Caco-2 (cell line): Measurements from ENCODE around the gene TRIM60. TPM values are rescaled to one million over a fixed set of nuclear protein-coding genes. Genes with fewer than 3 reads are reported as not detected.

Experiments
- BruUV-seq: library from RNA; stranded (reverse); fragments of 400-500 nt; replicated peaks from 2 replicates; lab custom pipeline; 2021; lab: Mats Ljungman, UMichigan
- CTCF ChIA-PET: fragments of 300-600 bp; sonication (Branson Sonifier 250); formaldehyde crosslinking; loops from one replicate; lab custom pipeline; 2022; ENCODE audit warnings: antibody characterized with exemption; lab: Charles Lee
- POLR2A ChIA-PET: fragments of 300-600 bp; sonication (Branson Sonifier 250); formaldehyde crosslinking; loops from one replicate; lab custom pipeline; 2022; ENCODE audit warnings: antibody characterized with exemption; lab: Charles Lee
- DNase-seq, 2 experiments: peaks; one replicate each; pipeline versions ENCODE4 v3.0.0 to v3.0.0-alpha.2; 2020 to 2022
- H3K27me3 ChIP-seq: replicated peaks from 2 replicates; pipeline ENCODE4 v1.6.0; 2011; ENCODE audit warnings: low read length; ENCODE audit not compliant: control insufficient read depth, insufficient read depth
- H3K36me3 ChIP-seq: 2 replicates; pipeline ENCODE4 v1.5.1; 2011; ENCODE audit warnings: low read length; ENCODE audit not compliant: control insufficient read depth, insufficient read depth
- H3K4me1 ChIP-seq: fragments of 250-450 bp; sonication (Bioruptor Pico); 2 replicates; pipeline ENCODE4 v1.5.1; 2020; ENCODE audit warnings: mild to moderate bottlenecking
- H3K4me3 ChIP-seq: 2 replicates; pipeline ENCODE4 v1.5.1; 2011; ENCODE audit warnings: low read depth, mild to moderate bottlenecking, control low read depth, low read length
- H3K9me3 ChIP-seq: fragments of 250-450 bp; sonication (Bioruptor Pico); 2 replicates; pipeline ENCODE4 v1.5.1; 2020; ENCODE audit warnings: mild to moderate bottlenecking, moderate library complexity
- H3K27ac Mint-ChIP-seq: one replicate; pipeline ENCODE4 v1.8.0; 2022; ENCODE audit warnings: mixed read lengths; ENCODE audit not compliant: unreplicated experiment
- H3K27me3 Mint-ChIP-seq: one replicate; pipeline ENCODE4 v1.8.0; 2022; ENCODE audit warnings: mixed read lengths; ENCODE audit not compliant: insufficient read depth, unreplicated experiment
- H3K36me3 Mint-ChIP-seq: one replicate; pipeline ENCODE4 v1.8.0; 2022; ENCODE audit warnings: mild to moderate bottlenecking, mixed read lengths; ENCODE audit not compliant: insufficient read depth, unreplicated experiment
- H3K4me1 Mint-ChIP-seq: one replicate; pipeline ENCODE4 v1.8.0; 2022; ENCODE audit warnings: low read depth, mixed read lengths; ENCODE audit not compliant: unreplicated experiment
- H3K4me3 Mint-ChIP-seq: one replicate; pipeline ENCODE4 v1.8.0; 2022; ENCODE audit warnings: mild to moderate bottlenecking, moderate library complexity, mixed read lengths; ENCODE audit not compliant: unreplicated experiment
- H3K9me3 Mint-ChIP-seq: one replicate; pipeline ENCODE4 v1.8.0; 2022; ENCODE audit warnings: mixed read lengths; ENCODE audit not compliant: unreplicated experiment
- intact Hi-C: fragments of 100-400 bp; cut with micrococcal nuclease; formaldehyde crosslinking; loops from one replicate; pipeline ENCODE4 v1.10.0; 2022; ENCODE audit not compliant: unreplicated experiment
- total RNA-seq: library from RNA; stranded (reverse); gene quantifications from 2 replicates; pipeline ENCODE4 v1.2.3, GENCODE V29; 2022
- TF ChIP-seq, protein P1 (sequence below), 2 experiments: fragments of 200-600 bp in 1 of 2; IDR thresholded peaks; 1 replicate in 1 of 2; 2 replicates in 1 of 2; pipeline versions ENCODE4 v1.5.1 to v1.8.0; 2011 to 2022; ENCODE audit warnings: antibody characterized with exemption in 1 of 2, control low read depth in 1 of 2, inconsistent platforms in 1 of 2, low read depth in 1 of 2, low read length in 1 of 2, mild to moderate bottlenecking in 1 of 2, moderate library complexity in 1 of 2; ENCODE audit not compliant: insufficient read depth in 1 of 2, severe bottlenecking in 1 of 2, unreplicated experiment in 1 of 2

Gene TRIM60
- total RNA-seq, 1 experiment from 2014 or later: not detected

DNA sequence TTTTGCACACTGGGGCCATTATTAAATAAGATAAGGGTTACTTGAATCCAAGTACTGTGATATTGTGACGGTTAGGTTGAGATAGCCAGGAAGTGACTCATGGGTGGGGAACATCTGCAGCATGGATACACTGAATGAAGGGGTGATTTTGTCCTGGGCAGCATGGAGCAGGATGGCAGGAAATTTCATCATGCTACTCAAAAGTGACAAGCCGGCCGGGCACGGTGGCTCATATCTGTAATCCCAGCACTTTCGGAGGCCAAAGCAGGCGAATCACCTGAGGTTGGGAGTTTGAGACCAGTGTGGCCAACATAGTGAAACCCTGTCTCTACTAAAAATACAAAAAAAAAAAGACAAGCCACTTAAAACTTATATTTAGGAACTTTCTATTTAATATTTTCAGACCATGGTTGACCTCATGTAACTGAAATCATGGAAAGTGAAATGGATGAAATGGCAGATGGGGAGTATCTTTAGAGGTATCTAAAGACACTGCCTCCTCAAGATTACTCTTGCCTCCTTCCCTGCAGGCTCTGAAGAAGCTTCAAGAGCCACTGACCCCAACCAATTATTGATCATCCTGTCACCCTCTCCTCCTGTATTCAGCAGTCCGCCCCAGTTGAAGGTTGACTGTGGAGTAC, 3.9 kb upstream of the TRIM60 start:
- ChIA-PET CTCF (no interaction called here), POLR2A (no interaction called here)
- H3K4me3 Mint-ChIP-seq: no peak overlapping the region
- H3K27ac Mint-ChIP-seq: no peak overlapping the region
- no peak for DNase-seq
- H3K9me3 ChIP-seq: no peaks in the 10 kb centered on the region
- H3K4me1 ChIP-seq: no peaks in the 10 kb centered on the region
- no peaks in the 10 kb centered on the region for H3K4me1 Mint-ChIP-seq
- no peaks in the 10 kb centered on the region for H3K36me3 ChIP-seq
- TF ChIP-seq, protein P1, sequence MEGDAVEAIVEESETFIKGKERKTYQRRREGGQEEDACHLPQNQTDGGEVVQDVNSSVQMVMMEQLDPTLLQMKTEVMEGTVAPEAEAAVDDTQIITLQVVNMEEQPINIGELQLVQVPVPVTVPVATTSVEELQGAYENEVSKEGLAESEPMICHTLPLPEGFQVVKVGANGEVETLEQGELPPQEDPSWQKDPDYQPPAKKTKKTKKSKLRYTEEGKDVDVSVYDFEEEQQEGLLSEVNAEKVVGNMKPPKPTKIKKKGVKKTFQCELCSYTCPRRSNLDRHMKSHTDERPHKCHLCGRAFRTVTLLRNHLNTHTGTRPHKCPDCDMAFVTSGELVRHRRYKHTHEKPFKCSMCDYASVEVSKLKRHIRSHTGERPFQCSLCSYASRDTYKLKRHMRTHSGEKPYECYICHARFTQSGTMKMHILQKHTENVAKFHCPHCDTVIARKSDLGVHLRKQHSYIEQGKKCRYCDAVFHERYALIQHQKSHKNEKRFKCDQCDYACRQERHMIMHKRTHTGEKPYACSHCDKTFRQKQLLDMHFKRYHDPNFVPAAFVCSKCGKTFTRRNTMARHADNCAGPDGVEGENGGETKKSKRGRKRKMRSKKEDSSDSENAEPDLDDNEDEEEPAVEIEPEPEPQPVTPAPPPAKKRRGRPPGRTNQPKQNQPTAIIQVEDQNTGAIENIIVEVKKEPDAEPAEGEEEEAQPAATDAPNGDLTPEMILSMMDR (IDR thresholded peaks at IDR 0.05; ENCODE audit: insufficient read depth in 1 of 2, low read depth in 1 of 2, low read length in 1 of 2, severe bottlenecking in 1 of 2, unreplicated experiment in 1 of 2): no peak
- H3K4me3 ChIP-seq: no peak overlapping the region
- H3K27me3 ChIP-seq: no peaks in the 10 kb centered on the region
- H3K36me3 Mint-ChIP-seq: no peaks in the 10 kb centered on the region
- H3K9me3 Mint-ChIP-seq: no peaks in the 10 kb centered on the region
- intact Hi-C loops: no loop called here
- no peaks in the 10 kb centered on the region for H3K27me3 Mint-ChIP-seq
- BruUV-seq: no TSS peak

DNA sequence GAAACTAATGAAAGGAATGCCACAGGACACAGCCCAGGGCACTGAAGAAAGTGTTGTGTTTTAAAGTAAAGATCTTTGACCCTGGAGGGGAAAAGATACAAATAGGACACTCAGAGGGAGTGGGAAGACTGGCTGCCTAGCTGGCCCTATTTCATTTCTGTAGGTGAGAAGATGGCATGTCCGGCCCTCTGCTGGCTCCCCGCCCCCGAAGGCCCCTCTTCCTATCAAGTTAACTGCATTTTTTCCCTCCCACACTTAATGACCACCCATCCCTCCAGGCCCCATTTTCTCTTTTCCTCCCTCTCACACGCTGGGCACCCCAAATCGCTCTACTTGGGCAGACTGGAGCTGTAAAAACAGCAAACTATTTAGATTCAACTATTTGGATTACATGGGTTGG, 16.4 kb downstream of the TRIM60 start:
- no peak for DNase-seq
- intact Hi-C loops: no loop called here
- H3K9me3 ChIP-seq: no peaks in the 10 kb centered on the region
- BruUV-seq: no TSS peak
- no peaks in the 10 kb centered on the region for H3K27me3 ChIP-seq
- Mint-ChIP-seq H3K4me1 (no peaks in the 10 kb centered on the region), H3K4me3 (no peak overlapping the region), H3K36me3 (no peaks in the 10 kb centered on the region), H3K9me3 (no peaks in the 10 kb centered on the region), H3K27ac (no peak overlapping the region), H3K27me3 (no peaks in the 10 kb centered on the region)
- H3K4me3 ChIP-seq: no peak overlapping the region
- TF ChIP-seq, protein P1 (IDR thresholded peaks at IDR 0.05; ENCODE audit: insufficient read depth in 1 of 2, low read depth in 1 of 2, low read length in 1 of 2, severe bottlenecking in 1 of 2, unreplicated experiment in 1 of 2): no peak
- H3K4me1 ChIP-seq: 0 out of 2 replicates have a peak, but pooled peaks cover 4% of the 10 kb centered on the region
- ChIA-PET POLR2A (no interaction called here), CTCF (no interaction called here)
- no peaks in the 10 kb centered on the region for H3K36me3 ChIP-seq

DNA sequence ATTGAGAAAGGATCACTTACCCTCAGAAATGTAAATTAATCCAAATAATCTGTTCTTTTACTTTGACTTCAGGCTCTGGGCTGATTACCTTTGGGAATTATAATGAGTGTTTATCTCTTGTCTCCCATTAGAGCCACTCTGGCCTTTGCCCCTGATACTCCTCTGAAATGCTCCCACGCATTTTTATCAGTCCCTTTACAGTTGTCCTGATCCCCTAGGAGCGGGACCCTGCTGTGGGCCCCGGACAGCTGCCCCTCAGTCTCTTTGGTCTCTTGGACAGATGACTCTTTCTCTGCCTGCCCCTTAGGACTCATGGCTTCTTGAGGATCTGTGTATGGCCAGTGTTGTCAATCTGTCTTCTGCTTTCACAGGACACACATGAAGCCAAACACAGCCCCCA, 20.8 kb downstream of the TRIM60 start:
- ChIA-PET POLR2A (no interaction called here), CTCF (no interaction called here)
- TF ChIP-seq, protein P1 (IDR thresholded peaks at IDR 0.05; ENCODE audit: insufficient read depth in 1 of 2, low read depth in 1 of 2, low read length in 1 of 2, severe bottlenecking in 1 of 2, unreplicated experiment in 1 of 2): no peak
- Histone ChIP-seq H3K4me3 (no peak overlapping the region), H3K4me1 (0 out of 2 replicates have a peak, but pooled peaks cover 4% of the 10 kb centered on the region), H3K36me3 (no peaks in the 10 kb centered on the region), H3K27me3 (no peaks in the 10 kb centered on the region), H3K9me3 (no peaks in the 10 kb centered on the region)
- no TSS peak for BruUV-seq
- no peaks in the 10 kb centered on the region for H3K36me3 Mint-ChIP-seq
- H3K27me3 Mint-ChIP-seq: no peaks in the 10 kb centered on the region
- H3K4me1 Mint-ChIP-seq: no peaks in the 10 kb centered on the region
- intact Hi-C loops: no loop called here
- H3K9me3 Mint-ChIP-seq: no peaks in the 10 kb centered on the region
- no peak overlapping the region for H3K27ac Mint-ChIP-seq
- no peak overlapping the region for H3K4me3 Mint-ChIP-seq
- no peak for DNase-seq
